ENCODE measurements around the gene CCDC127.
A peak's percentile ranks its signal among the peaks of the same experiment; 100 is the strongest.
"Not testable (repeated sequence)": the region's sequence is repeated elsewhere in the genome, so short reads cannot be mapped to it uniquely, and the experiment has no call there.

Gene CCDC127

GRCh38 chr5:217494-218456 is at the start of gene CCDC127, which contains the start of gene SDHA:
CCDC127 (minus strand) TSS chr5:218153; CDS start chr5:216849, 1,304 bp downstream.
SDHA (plus strand) TSS chr5:218320; CDS start chr5:218356, 36 bp downstream.
- peak; percentile 96 to 97 for DNase-seq (ENCODE audit: low read depth in 2 of 2)

DNA sequence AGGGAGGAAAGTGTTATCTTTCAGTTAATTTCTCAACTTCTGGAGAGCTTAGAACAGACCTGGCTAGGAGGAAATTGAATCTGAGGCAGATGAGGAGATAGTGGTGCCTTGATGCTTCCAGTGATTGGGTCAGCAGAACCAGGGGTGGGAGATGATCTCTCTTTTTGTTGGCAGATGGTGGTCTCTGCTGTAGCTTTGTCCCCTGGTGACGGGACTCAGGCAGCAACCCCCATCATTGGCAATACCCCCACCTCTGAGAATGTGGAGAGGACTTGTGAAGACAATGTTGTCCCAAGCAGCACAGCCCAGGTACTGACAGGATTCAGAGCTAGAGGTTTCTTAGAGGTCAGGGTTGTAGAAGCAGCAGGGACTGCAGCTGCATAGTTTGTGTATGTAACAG is 49.8 kb upstream of the CCDC127 start:
- no peak for DNase-seq (ENCODE audit: low read depth in 2 of 2)

- not testable (repeated sequence) for DNase-seq (ENCODE audit: low read depth in 2 of 2)
Measured at GRCh38 chr5:266311-267026, 48.5 kb upstream of the CCDC127 start.

GRCh38 chr5:264338-264737 is 46.4 kb upstream of the CCDC127 start:
- DNase-seq (ENCODE audit: low read depth in 2 of 2), result no peak

DNA sequence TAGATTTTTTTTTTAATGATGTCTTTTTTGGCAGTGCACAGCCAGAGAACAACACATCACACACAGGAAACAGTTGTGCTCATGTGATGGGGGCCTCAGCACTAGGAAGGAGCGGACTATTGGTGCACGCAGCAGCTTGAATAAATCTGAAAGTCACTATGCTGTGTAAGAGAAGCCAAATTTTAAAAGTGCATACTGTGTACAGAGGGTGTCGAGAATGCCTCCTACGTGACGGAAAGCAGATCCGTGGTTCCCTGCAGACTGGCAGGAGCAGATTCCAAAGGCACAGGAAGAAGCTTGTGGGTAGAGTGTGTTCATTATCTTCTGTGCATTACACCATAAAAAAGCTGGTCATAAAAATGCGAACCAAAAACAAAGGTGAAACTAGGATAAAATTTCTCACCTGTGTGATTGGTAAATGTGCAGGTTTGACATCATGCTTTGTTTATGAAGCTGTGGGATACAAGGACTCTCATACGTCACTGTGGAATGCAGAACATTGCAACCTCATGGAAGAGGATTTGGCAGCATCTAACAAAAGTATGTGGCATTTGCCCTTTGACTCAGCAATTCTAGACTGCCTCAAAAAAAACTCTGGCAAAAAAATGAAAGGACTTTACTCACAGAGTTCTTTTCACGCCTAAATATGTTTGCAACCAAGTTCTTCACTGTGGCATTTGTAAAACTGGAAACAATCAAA is 45.5 kb upstream of the CCDC127 start:
- not testable (repeated sequence) for DNase-seq (ENCODE audit: low read depth in 2 of 2)

- DNase-seq (ENCODE audit: low read depth in 2 of 2), result no peak
Measured at GRCh38 chr5:257148-257547, 39.2 kb upstream of the CCDC127 start.

- not testable (repeated sequence) for DNase-seq (ENCODE audit: low read depth in 2 of 2)
Measured at GRCh38 chr5:256347-256746, 38.4 kb upstream of the CCDC127 start.

- not testable (repeated sequence) for DNase-seq (ENCODE audit: low read depth in 2 of 2)
Measured at GRCh38 chr5:255116-255515, 37.2 kb upstream of the CCDC127 start.

- DNase-seq (ENCODE audit: low read depth in 2 of 2), result not testable (repeated sequence)
Measured at GRCh38 chr5:254322-254721, 36.4 kb upstream of the CCDC127 start.

- no peak for DNase-seq (ENCODE audit: low read depth in 2 of 2)
Measured at GRCh38 chr5:252546-252945, 34.6 kb upstream of the CCDC127 start.

DNA sequence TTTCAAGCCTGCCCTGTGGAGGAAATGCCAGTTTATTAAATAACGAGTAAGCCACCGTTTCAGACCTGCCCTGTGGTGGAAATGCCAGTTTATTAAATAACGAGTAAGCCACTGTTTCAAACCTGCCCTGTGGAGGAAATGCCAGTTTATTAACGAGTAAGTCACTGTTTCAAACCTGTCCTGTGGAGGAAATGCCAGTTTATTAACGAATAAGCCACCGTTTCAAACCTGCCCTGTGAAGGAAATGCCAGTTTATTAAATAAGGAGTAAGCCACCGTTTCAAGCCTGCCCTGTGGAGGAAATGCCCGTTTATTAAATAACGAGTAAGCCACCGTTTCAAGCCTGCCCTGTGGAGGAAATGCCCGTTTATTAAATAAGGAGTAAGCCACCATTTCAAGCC is 34.0 kb upstream of the CCDC127 start:
- not testable (repeated sequence) for DNase-seq (ENCODE audit: low read depth in 2 of 2)

- not testable (repeated sequence) for DNase-seq (ENCODE audit: low read depth in 2 of 2)
Measured at GRCh38 chr5:251538-251937, 33.6 kb upstream of the CCDC127 start.

- not testable (repeated sequence) for DNase-seq (ENCODE audit: low read depth in 2 of 2)
Measured at GRCh38 chr5:251016-251415, 33.1 kb upstream of the CCDC127 start.

DNA sequence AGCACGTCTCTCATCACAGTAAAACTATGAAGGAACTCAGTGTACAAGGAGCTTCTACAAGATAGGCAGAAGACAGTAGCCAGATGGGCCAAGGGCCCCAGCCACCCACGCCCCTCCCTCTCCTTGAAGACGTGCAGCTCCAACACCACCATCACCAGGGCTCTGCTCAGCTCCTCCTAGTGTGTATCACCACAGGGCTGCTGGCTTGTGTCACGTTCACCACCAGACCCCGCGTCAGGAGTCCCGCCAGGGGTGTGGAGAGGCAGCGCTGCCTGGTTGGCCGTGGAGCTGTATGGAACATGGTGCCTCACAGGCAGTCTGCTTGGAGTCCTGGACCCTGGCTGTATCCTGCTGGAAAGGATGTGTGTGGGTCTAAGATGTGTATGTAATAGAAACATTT is 32.4 kb upstream of the CCDC127 start:
- not testable (repeated sequence) for DNase-seq (ENCODE audit: low read depth in 2 of 2)

- not testable (repeated sequence) for DNase-seq (ENCODE audit: low read depth in 2 of 2)
Measured at GRCh38 chr5:245717-246116, 27.8 kb upstream of the CCDC127 start.

GRCh38 chr5:243683-244367 is 25.9 kb upstream of the CCDC127 start:
- peak in 1 of 2 donors; percentile 10 for DNase-seq (ENCODE audit: low read depth in 2 of 2)

GRCh38 chr5:241045-241669 is 23.2 kb upstream of the CCDC127 start:
- DNase-seq (ENCODE audit: low read depth in 2 of 2), result not testable (repeated sequence)

GRCh38 chr5:240550-240949 is 22.6 kb upstream of the CCDC127 start:
- not testable (repeated sequence) for DNase-seq (ENCODE audit: low read depth in 2 of 2)

- not testable (repeated sequence) for DNase-seq (ENCODE audit: low read depth in 2 of 2)
Measured at GRCh38 chr5:237931-238330, 20.0 kb upstream of the CCDC127 start.

GRCh38 chr5:235527-235926 is 17.6 kb upstream of the CCDC127 start:
- not testable (repeated sequence) for DNase-seq (ENCODE audit: low read depth in 2 of 2)

GRCh38 chr5:234450-234849 is 16.5 kb upstream of the CCDC127 start:
- no peak for DNase-seq (ENCODE audit: low read depth in 2 of 2)
